ENCODE measurements around the gene ZSCAN5C.

GRCh38 chr19:56191115-56191514, 11.0 kb upstream of the ZSCAN5C start:
- TF ChIP-seq CTCF (IDR thresholded peaks at IDR 0.05; ENCODE audit: insufficient read depth, low read length, poor library complexity, severe bottlenecking): no peak
- TF ChIP-seq EZH2phosphoT487 (conservative IDR thresholded peaks at IDR 0.05; ENCODE audit: low read length): no peak
